KOPT-K1 (cell line): Measurements from ENCODE around the gene IL4R.
A peak's percentile ranks its signal among the peaks of the same experiment; 100 is the strongest.

ENCODE experiments used
- H3K27ac ChIP-seq: fragments of 200-600 bp; sonication (generic); 2 replicates; pipeline ENCODE4 v1.5.1; 2016; ENCODE audit warnings: antibody characterized with exemption, mild to moderate bottlenecking, low read depth, low read length; ENCODE audit not compliant: poor library complexity, severe bottlenecking
- H3K36me3 ChIP-seq: fragments of 200-600 bp; sonication (generic); 2 replicates; pipeline ENCODE4 v1.5.1; 2017; ENCODE audit warnings: antibody characterized with exemption, mild to moderate bottlenecking, low read length, moderate library complexity; ENCODE audit not compliant: insufficient read depth
- H3K9me3 ChIP-seq: fragments of 200-600 bp; sonication (generic); 2 replicates; pipeline ENCODE4 v1.5.1; 2017; ENCODE audit warnings: antibody characterized with exemption, low read length, mild to moderate bottlenecking; ENCODE audit not compliant: insufficient read depth, poor library complexity, severe bottlenecking

The IL4R gene

GRCh38 chr16:27398894-27399853 is 85.4 kb downstream of the IL4R start:
- no peaks in the 10 kb centered on the region for H3K9me3 ChIP-seq
- H3K27ac ChIP-seq = no peak overlapping the region
- no peaks in the 10 kb centered on the region for H3K36me3 ChIP-seq

- Histone ChIP-seq H3K9me3 (no peaks in the 10 kb centered on the region), H3K27ac (no peak overlapping the region), H3K36me3 (no peaks in the 10 kb centered on the region)
Observed at GRCh38 chr16:27399969-27400368, 86.2 kb downstream of the IL4R start.

- Histone ChIP-seq H3K27ac (peak overlapping the region; percentile 50), H3K9me3 (no peaks in the 10 kb centered on the region), H3K36me3 (no peaks in the 10 kb centered on the region)
Observed at GRCh38 chr16:27400751-27401620, 87.2 kb downstream of the IL4R start.

- peak within 1 kb of the TSS; percentile 50 for H3K27ac ChIP-seq
- no peaks in the 10 kb centered on the region for H3K36me3 ChIP-seq
- no peaks in the 10 kb centered on the region for H3K9me3 ChIP-seq
Observed at GRCh38 chr16:27401768-27402568, 88.2 kb downstream of the IL4R start, which contains the start of gene IL21R. TSS of gene IL21R (plus strand) at chr16:27402174. CDS start at chr16:27430072, 27,898 bp downstream.

- H3K9me3 ChIP-seq = no peaks in the 10 kb centered on the region
- H3K27ac ChIP-seq = peak overlapping the region; percentile 50
Observed at GRCh38 chr16:27402569-27402963, 88.8 kb downstream of the IL4R start.

GRCh38 chr16:27402964-27403600 is 89.3 kb downstream of the IL4R start:
- peak overlapping the region; percentile 50 for H3K27ac ChIP-seq
- H3K36me3 ChIP-seq = no peaks in the 10 kb centered on the region
- no peaks in the 10 kb centered on the region for H3K9me3 ChIP-seq

More at GRCh38 chr16:27402569-27402963, 88.8 kb downstream of the IL4R start:
- no peaks in the 10 kb centered on the region for H3K36me3 ChIP-seq

- H3K9me3 ChIP-seq = no peaks in the 10 kb centered on the region
- peak overlapping the region; percentile 50 for H3K27ac ChIP-seq
- no peaks in the 10 kb centered on the region for H3K36me3 ChIP-seq
Observed at GRCh38 chr16:27403601-27403992, 89.8 kb downstream of the IL4R start.

GRCh38 chr16:27404163-27404823 is 90.5 kb downstream of the IL4R start:
- Histone ChIP-seq H3K9me3 (no peaks in the 10 kb centered on the region), H3K27ac (no peak overlapping the region), H3K36me3 (no peaks in the 10 kb centered on the region)

- Histone ChIP-seq H3K36me3 (no peaks in the 10 kb centered on the region), H3K27ac (peak overlapping the region; percentile 2), H3K9me3 (no peaks in the 10 kb centered on the region)
Observed at GRCh38 chr16:27405546-27406451, 92.0 kb downstream of the IL4R start.

GRCh38 chr16:27406511-27407128 is 92.8 kb downstream of the IL4R start:
- Histone ChIP-seq H3K36me3 (no peaks in the 10 kb centered on the region), H3K27ac (peak overlapping the region; percentile 1), H3K9me3 (no peaks in the 10 kb centered on the region)

GRCh38 chr16:27407133-27407532 is 93.4 kb downstream of the IL4R start:
- Histone ChIP-seq H3K9me3 (peaks cover 2% of the 10 kb centered on the region), H3K27ac (peak overlapping the region; percentile 1), H3K36me3 (no peaks in the 10 kb centered on the region)

GRCh38 chr16:27408012-27408601 is 94.3 kb downstream of the IL4R start:
- H3K9me3 ChIP-seq = peaks cover 12% of the 10 kb centered on the region
- H3K27ac ChIP-seq = no peak overlapping the region
- H3K36me3 ChIP-seq = no peaks in the 10 kb centered on the region
